ENCODE results near the gene UNC5A.

- no peak for TF ChIP-seq CTCF (IDR thresholded peaks at IDR 0.05)
- no peak for TF ChIP-seq POLR2A (IDR thresholded peaks at IDR 0.05)
These were observed 33.4 kb upstream of the UNC5A start for GRCh38 chr5:176776916-176777315.
